Activated CD4-positive, alpha-beta T cell treated with anti-CD3 and anti-CD28 coated beads for 24 hours (primary cell): Measurements from ENCODE around the gene ABI3.

Experiments used
- DNase-seq, 2 donors: peaks; one replicate each; pipeline ENCODE4 v3.0.0-alpha.2; 2020; ENCODE audit warnings: low read depth in 2 of 2

The ABI3 gene

DNA sequence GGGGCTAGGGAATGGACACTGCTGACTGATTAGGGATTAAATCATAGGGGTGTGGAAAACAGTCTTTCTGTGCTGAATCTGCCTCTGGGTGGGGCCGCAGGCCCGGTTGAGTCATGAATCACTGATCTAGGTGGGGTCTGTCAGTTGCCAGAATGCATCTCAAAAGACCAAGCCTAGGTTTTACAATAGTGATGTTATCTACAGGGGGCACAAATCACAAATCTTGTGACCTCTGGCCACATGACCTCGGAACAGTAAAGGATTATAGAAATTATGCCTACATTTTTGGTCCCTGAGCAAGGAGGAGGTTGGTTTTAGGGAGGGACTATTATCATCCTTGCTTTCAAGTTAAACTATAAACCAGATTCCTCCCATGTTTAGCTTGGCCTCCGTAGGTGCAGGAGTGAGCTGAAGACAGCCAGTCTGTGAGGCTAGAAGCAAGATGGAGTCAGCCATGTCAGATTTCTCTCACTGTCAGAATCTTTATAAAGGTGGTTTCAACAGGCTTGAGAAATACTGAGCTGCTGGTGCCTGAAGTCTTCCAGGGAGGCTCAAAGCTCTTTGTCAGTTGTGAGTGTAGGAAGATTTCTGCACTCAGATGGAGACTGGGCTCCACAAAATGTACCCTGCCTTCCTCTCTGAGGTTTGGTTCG, 13.0 kb upstream of the ABI3 start:
- no peak for DNase-seq

DNA sequence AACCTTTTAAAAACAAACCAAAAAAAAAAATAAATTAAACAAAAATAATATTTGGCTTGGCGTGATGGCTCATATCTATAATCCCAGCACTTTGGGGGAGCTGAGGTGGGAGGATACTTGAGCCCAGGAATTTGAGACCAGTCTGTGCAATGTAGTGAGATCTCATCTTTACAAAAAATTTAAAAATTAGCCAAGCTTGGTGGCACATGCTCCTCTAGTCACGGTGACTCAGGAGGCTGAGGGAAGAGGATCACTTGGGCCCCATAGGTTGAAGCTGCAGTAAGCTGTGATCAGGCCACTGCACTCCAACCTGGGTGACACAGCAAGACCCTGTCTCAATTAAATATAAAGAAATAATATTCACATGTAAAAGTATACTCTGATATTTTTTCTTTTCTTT, 12.3 kb upstream of the ABI3 start:
- DNase-seq: no peak

DNA sequence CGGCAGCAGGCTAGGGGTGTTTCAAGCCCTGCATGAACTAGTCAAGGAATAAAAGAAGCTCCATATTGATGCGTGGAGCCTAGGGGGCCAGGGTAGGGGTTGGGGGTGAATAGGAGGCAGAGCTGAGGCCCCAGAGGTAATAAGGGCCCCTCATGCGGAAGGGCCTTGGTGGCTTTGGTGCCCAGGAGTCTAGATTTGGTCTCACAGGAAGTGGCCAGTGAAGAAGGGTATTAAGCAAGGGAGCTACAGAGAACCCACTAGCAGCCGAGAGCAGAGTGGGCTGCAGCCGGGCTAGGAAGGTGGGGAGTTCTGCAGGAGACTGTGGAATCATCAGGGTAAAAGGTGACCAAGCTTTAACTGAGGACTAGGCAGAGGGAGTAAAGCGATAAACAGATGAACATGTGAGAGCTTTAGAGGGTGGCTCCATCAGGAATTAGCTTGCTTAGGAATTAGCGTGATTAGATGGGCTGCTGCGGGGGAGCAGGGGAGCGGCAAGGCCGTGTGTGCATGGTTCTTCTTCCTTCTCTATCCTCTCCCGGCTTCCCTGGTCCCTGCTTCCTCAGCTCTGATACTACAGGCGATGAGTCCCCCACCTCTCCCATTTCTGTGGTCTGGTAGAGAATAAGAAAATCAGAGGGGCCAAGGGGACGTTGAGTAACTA, 10.0 kb upstream of the ABI3 start:
- DNase-seq: no peak

DNA sequence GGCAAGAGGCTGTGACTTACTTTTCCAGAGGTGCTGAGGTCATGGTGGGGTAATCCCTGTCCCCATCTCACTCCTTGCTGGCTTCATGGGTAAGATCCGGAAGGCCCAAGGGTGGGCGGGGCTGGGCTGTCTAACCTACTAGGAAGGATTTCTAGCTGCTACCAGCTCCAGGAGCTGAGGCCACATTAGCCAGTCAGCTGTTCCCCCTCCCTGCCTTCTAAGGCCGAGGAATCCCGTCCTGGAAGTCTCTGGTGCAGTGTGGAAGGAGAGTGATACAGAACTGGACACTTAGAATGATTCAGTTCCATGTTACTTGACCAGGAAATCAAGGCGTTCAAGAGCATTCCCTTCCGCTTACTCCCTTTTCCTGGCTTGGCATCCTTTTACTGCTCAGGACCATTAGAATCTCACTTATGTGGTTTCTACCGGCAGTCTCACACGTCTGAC, 9.0 kb upstream of the ABI3 start:
- no peak for DNase-seq

DNA sequence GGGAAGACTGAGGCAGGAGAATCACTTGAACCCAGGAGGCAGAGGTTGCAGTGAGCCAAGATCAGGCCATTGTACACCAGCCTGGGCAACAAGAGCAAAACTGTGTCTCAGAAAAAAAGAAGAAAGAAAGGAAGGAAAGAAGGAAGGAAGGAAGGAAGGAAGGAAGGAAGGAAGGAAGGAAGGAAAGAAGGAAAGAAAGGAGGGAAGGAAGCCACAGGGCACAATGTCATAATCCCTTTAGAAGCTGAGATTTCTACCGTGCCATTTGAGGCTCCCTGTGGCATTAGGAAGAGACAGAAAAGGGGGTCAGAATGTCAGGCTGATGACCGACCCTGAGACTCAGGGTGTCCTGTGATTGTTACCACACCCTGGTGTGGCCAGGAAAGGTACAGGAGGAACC, 6.7 kb upstream of the ABI3 start:
- no peak for DNase-seq

DNA sequence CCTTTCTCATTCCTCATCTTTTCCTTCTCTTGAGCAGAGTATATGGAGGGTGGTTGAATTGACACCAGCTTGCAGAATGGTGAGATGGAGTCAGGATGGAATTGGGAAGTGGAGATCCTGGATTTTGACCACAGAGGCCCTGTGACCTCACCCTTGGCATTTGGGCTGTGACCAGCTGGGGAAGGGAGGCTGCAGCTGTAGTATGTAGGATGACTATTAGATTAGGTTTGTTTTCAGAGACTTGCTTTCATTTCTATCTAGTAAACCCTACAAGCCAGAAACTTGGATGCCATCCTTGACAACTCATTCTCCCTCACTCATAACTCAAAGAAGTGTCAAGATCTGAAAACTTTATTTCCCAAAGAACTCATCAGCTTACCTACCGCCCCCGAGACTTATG, 6.0 kb upstream of the ABI3 start:
- DNase-seq: no peak

DNA sequence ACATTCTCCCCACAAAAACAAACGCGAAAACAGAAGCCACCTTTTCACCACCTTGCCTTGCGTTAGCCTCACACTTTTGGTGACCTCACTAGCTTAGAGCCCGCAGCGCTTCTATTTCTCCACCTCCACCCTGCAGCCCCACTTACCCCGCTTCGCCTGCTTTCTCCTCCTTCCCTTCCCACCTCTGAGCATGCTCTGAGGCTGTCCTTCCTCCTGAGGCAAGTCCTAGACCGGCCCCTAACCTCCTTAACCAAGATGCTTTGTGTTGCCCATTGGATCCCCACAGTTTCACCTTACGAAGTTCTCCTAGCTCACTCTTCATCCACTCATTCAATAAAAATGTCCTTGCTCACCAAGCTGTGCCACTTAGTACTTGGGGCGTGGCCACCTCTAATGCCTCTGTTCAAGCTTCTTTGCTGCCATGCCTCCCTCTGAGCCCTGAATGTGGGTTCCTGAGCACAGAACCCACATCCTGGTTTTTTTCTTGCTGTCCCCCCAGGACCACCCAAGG, 1.4 kb upstream of the ABI3 start:
- DNase-seq: no peak

DNA sequence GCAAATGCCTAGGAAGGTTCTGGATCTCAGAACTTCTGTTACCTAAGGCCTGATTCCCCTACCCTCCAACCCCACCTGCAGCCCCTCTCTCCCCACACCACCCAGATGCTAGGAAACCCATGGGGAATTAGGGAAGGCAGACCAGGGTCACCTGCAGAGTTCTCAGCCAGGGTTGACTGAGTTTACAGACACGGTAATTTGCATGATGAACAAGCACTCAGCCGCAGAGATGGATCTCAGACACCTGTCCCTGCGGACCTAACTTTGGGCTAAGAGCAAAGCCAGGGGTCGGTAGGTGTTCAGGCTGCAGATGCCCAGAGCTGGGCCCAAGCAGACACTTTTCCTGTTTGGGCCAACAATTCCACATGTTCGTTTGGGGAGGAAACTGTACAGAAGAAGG, 2.9 kb downstream of the ABI3 start:
- no peak for DNase-seq

DNA sequence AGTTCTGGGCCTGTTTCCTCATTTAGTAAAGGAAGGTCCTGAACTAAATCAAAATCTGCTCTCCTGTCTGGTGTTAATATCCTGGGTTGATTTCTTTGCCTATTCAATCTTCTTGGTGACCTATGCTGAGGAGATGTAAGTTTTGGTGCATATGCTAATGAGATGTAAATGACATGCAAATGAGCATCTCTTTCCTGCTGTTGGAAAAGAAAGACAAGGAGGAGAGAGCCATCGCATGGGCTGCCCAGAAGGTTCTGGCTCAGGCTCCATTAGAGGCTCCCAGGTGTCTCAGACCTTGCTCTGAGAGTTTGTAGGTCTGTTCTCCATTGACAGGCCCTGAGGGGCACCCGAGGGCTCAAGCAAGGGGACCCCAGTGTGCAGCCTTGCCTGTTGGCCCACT, 3.3 kb downstream of the ABI3 start:
- DNase-seq: no peak

DNA sequence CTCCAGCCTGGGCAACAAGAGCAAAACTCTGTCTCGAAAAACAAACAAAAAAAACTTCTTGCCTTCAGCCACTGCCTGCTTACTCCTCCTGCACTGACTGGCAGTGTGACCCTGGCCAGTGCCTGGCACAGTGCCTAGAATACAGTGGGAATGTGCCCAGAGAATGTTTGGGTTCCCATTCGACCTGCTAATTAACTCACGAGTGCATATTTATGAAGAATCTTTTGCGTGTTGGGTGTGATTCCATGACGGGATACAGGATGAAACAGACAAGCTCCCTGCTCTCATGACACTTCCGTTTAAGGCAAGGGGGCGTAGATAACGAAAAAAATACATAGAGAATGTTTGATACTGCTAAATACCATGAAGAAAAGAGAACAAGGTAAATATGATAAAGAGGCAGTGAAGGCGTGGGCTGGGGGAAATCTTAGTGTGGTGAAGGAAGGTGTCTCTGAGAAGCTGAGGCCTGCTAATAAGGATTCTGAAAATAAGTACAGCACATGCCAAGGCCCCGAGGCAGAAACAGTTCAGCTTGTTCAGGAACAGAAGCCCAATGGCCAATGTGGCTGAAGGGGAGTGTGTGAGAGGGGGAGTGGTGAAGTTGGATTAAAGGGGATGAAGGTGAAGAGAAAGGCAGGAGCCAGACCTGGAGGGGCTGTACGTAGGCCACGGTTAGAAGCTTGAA, 4.3 kb downstream of the ABI3 start:
- DNase-seq: no peak

DNA sequence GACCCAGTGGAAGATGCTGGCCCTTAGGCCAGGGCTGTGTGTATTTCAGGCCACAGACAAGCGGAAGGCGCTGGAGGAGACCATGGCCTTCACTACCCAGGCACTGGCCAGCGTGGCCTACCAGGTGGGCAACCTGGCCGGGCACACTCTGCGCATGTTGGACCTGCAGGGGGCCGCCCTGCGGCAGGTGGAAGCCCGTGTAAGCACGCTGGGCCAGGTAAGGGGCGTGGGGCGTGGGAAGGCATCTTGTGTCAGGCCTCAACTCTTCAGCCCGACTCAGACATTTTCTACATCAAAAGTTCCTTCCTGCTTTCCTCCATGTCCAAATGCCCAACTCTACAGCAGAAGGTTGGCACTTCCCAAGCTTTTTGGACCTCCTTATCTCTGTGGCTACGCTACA, 6.0 kb downstream of the ABI3 start:
- DNase-seq: no peak

DNA sequence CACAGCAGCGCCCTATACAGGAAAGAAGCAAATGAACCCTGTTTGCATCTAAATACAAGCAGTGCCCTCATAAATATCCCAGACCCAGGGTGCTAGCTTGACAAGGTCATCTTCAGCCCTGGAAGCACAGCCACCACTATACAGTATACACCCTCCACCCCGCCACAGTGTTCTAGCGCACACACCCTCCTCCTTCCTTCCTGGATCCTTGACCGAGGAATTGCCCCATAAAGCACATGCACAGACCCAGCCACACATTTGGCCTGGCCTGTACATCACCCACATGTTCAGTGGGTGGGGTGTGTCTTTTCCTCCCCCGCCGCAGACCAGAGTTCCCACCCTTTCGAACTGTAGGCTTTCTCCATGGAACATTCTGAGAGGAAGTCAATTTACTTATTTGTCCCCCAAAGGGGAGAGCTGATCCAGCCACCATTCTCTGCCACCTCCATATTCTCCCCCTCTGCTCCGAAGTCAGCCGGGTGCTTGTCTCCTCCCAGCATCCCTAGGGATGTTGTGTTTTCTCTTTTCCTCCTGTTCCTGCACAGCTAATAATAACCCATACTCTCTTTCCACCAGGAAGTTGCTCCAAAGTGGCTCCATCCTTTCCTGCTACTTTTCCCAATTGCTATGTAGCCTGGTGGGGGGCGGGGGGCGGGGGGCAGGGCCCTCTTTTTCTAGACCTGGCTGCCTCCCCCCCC, 6.6 kb downstream of the ABI3 start:
- DNase-seq: no peak

DNA sequence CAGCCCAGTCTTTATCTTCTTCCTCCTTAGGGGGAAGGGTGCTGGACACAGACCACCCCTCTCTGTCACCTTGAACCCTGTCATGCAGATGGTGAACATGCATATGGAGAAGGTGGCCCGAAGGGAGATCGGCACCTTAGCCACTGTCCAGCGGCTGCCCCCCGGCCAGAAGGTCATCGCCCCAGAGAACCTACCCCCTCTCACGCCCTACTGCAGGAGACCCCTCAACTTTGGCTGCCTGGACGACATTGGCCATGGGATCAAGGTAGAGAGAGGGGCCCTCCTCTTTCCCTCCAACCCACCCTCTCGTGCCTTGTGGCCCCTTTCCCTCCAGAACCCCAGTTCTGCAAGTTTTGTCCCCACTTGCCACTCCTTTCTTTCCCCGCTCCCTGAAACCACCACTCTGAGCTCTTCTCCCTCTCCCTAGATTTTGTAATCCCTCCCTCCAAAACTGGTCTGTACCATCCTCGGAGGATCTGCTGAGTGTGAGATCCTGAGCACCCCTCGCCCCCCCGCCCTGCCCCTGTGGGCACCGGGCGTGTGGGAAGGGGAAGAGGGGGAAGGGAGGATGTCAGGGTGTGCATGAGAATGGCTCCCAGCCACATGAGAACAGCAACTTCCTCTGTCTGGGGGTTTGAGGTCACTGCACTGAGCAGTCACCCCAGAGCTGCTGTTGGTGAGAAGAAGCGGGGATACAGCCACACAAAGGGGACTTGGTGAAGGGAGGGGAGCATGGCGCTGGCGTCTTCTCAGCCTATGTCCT, 7.3 kb downstream of the ABI3 start:
- DNase-seq: no peak

DNA sequence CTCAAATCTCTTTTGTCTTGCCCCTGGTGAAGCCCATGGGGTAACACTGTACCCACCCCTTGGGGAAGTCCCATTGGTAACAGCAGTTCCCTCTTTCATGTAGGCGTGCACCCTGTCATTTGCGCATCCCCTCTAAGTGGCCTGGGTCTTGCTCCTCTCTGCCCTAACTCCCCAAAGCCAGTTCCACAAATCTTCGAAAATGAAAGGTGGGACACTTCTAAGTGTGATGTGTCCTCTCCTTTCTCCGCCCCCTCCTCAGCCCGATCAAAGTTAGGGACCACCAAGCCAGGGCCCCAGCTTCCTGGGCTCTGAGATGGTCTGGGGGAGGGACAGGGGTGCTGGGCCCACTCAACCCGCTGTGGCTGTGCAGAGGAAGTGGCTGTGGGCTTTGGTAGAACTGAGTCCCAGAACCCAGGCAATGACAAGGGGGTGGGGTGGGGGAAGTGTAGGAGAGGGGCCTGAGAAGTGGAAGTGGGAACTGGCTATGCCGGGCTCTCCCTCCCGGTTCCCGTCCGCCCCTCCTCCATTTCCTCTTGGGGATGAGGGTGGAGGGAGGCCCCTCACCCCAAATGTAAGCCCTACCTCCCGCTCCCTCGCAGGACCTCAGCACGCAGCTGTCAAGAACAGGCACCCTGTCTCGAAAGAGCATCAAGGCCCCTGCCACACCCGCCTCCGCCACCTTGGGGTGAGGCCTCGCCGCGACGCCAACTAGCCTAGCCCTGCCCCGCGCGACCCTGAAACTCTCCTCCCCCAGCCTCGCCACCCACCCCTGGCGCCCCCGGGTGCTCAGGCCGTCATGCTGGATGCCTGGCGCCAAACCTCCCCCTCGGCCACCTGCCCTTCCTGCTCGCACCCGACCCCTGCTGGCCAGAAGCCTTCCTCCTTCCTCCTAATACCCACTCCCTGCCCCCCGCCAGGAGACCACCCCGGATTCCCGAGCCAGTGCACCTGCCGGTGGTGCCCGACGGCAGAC, 8.7 kb downstream of the ABI3 start:
- DNase-seq: no peak

DNA sequence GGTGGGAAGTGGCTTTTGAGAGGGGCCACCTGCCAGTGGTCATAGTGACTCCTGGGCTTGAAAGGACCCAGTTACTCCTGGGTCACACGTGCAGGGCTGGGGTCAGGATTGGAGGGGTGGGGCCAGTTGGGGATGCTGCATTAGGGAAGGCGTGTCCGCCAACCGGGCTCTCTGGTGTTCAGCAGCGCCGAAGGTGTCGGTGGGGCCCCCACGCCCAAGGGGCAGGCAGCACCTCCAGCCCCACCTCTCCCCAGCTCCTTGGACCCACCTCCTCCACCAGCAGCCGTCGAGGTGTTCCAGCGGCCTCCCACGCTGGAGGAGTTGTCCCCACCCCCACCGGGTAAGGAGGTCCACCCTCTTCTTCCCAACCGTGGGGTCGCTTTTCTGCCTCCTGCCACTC, 9.5 kb downstream of the ABI3 start:
- no peak for DNase-seq

DNA sequence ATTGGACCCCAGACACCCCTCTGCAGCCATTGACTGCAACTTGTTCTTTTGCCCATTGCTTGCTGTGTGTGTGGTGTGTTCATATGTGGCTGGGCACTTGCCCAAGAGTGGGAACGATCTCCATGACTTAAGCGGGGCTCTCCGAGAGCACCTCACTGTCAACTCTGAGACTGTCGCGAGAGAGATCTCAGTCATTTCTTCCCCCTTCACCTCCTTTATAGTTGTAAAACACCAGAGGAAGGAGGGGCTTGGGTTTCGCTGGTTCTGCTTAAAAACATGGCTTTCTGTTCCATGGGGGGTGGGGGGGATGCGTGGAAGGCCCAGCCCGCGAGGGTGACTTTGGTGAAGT, 12.6 kb downstream of the ABI3 start:
- no peak for DNase-seq

DNA sequence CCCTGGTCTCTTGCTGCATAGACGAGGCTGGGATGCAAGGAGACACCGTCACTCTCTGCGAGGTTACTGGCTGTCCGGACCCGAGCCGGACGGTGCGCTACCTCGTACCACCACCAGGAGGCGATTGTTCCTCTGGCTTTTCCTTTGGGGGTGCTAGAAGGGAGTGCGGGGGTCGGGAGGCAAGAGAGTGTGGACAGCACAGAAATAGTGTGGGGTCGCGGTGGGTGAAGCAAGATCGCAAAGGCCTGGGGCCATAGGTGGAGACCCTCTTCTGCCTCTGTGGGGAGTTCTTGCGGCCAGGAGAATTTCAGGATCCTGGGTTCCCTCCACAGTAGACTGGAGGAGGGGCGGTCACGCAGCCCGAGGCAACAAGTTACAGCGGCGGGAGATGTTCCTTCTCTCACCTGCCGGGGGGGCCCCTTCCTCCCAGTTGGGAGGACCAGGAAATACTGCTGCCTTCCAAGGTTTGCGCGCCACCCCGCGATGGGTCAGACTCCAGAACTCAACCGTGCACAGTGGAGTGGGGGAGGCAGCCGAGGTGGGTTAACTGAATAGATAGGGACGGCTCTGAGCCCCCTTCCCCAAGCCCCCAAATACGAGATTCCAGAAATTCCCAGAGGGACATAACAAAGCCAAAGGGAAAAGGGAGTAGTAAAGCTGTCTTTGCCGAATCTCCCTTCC, 13.2 kb downstream of the ABI3 start:
- DNase-seq: peak; percentile 58 to 71

DNA sequence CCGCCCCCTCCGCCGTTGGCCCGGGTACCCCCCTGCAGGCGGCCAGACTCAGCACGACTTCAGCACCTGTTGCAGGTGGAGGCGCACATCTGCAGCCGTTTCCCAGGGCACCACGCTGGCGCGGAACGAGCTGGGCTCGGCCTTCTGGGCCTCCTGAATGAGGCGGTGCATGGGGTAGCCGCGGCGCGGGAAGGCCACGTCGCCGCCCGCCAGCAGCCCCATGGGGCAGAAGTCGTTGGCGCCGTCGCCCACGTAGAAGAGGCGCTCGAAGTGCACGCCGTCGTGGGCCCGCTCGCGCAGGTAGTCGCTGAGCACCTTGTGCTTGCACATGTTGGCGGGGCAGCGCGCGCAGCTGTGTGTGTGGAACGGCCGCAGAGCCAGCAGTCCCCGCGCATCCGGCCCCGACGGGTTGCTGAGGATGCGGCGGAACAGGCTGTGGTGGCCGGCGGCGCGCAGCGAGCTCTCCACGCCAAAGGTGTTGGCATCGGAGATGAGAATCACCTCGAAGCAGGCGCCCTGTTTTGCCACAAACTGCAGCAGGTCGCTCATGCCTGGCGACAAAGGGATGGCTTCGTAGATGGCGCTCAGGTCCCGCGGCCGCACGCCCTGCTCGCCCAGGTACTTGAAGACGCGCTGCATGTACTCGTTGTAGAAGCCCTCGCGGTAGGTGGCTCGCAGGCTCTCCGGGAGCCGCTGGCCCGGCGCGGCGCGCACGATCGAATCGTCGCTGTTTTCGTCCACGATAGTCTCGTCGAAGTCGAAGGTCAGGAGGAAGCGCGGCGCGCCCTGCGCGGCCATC, 13.9 kb downstream of the ABI3 start:
- no peak for DNase-seq

DNA sequence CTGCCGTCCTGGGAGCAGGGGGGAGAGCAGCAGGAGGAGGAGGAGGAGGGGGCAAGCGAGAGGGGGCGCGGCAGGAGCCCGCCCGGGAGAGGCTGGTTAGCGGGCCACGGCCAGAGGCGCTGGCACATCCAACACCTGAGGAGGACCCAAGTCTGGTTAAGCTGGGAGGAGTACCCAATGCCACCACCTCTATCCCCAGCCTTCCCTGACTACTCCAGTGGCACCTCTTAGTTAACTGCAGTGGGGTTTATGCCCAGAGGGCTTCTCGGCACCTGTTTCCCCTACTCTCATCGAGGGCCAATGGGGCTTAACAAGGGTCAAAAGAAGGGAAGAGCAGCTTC, 14.5 kb downstream of the ABI3 start:
- no peak for DNase-seq
